Measurements from ENCODE around the gene HERC2.

DNA sequence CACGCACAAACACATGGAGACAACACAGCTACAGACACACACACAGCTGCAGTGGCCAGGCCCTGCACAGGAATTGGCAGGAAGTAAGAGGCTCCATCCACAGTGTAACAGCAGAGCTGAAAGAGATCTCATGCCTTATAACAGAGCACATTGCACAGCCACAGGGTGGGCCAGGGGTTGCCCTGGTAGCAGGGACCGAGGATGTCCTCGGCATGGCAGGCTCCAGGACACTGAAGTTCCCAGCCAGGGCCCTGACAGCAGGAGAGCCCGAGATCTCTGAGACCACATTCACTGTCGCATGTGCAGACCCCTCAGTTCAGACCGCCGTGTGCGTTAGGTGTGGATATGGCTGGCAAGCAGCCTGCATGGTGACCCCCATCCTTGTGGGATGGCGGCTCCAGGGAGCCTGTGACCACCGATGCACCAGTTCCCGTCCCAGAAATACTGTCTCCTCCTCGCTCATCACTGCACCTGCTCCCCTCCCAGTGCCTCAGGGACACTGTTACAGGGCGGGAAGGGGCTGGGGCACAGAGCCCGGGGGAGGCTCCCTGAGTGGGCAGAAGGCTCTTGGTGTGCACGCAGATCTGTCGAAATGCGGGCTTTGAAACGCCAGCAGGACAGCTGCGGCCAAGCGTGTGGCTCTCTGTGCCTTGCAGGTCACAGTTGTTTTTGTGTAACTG is 221.3 kb downstream of the HERC2 start:
- TF ChIP-seq, protein P1, sequence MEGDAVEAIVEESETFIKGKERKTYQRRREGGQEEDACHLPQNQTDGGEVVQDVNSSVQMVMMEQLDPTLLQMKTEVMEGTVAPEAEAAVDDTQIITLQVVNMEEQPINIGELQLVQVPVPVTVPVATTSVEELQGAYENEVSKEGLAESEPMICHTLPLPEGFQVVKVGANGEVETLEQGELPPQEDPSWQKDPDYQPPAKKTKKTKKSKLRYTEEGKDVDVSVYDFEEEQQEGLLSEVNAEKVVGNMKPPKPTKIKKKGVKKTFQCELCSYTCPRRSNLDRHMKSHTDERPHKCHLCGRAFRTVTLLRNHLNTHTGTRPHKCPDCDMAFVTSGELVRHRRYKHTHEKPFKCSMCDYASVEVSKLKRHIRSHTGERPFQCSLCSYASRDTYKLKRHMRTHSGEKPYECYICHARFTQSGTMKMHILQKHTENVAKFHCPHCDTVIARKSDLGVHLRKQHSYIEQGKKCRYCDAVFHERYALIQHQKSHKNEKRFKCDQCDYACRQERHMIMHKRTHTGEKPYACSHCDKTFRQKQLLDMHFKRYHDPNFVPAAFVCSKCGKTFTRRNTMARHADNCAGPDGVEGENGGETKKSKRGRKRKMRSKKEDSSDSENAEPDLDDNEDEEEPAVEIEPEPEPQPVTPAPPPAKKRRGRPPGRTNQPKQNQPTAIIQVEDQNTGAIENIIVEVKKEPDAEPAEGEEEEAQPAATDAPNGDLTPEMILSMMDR (IDR thresholded peaks at IDR 0.05): no peak
- TF ChIP-seq POLR2A (IDR thresholded peaks at IDR 0.05): no peak
